CD1c-positive myeloid dendritic cell (primary cell): ENCODE results near the gene TCF12.

Source experiments
- DNase-seq: peaks from one replicate; pipeline ENCODE4 v3.0.0-alpha.2; 2016; ENCODE audit errors: extremely low spot score

Gene TCF12

DNA sequence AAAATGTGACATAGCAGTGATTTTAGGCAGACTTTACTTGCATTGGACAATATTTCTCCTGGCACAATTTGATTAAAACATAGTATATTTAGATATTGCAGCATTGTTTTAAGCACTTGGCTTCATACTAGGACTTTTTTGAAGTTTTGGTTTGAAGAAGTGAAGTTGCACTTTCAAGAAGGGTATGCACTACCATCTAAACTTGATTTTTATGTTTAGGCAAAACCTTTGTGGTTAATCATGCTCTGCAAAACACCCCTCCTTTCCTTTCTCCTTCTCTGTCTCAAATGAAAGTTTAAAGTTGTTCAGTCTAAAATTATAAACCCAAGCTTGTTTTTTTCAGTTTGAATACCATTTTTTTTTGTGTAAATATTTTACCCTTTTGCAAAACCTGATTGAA is 173.8 kb downstream of the TCF12 start:
- no peak for DNase-seq

DNA sequence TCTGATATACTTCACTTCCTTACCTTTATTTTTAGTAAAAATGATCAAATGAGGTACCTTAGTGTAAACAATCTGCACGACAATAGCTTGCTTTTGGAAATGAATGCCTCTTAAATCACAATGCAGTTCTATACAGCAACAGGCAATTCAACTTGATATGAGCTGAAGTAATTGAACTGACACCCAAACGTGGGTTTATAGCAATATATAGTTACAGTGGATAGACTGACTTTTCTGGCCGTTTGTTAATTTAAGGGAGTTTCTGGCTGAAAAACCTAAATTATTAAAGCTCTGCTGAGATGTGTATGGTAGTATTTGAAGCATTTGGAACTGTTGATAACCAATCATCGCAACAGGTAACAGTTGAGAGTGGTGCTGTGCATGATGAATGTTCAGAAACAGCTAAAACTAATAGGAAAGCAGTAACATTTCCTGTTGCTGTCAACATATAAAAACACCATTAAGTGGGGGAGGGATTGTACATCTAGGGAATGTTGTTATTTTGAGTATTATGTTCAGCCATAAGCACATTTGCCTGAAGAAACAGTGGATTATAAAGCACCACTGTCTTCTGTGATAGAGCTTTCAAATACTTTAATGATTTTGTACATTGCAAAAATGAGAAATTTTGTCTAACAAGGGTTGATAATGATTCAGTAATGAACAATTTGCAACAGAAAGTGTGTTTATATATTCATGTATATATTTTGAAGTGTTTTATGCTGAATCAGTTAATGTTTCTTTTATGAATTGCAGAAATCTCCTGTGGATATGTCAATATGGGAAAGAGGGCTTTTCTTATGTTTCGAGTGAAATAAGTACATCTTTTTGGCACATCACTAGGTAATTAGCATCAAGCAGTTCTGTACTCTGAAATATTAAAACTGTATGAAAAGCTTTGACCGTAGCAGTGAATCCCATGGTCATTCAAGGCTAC is 176.1 kb downstream of the TCF12 start:
- no peak for DNase-seq

DNA sequence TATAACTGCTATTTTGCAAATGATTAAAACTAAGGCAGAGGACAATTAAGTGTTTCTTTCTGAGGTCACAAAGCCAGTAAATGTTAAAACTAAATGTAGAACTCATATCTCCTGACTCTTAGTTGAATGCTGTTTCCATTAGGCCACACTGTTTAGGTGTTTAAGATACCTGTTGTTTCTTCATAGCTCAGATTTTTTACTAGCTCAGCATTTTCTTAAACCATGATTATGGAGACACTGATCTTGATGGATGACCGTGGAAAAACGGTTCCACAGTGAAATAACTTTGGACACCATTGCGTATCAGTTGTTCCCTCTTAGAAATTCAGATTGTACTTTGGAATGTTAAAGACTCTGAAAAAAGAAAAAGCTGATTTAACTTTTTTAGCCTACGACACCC is 177.5 kb downstream of the TCF12 start:
- DNase-seq: no peak

DNA sequence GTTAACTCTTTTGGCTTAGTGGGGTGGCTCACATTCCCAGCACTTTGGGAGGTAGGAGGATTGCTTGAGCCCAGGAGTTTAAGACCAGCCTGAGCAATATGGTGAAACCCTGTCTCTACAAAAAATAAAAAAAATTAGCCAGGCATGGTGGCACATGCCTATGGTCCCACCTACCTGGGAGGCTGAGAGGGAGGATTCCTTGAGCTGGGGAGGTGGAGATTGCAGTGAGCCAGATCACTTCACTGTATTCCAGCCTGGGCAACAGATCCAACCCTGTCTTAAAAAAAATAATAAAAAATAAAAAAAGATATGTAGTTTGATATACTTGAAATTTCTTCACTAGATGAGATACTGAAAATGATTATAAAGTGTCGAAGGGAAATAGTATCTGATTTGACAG is 178.8 kb downstream of the TCF12 start:
- DNase-seq: no peak

DNA sequence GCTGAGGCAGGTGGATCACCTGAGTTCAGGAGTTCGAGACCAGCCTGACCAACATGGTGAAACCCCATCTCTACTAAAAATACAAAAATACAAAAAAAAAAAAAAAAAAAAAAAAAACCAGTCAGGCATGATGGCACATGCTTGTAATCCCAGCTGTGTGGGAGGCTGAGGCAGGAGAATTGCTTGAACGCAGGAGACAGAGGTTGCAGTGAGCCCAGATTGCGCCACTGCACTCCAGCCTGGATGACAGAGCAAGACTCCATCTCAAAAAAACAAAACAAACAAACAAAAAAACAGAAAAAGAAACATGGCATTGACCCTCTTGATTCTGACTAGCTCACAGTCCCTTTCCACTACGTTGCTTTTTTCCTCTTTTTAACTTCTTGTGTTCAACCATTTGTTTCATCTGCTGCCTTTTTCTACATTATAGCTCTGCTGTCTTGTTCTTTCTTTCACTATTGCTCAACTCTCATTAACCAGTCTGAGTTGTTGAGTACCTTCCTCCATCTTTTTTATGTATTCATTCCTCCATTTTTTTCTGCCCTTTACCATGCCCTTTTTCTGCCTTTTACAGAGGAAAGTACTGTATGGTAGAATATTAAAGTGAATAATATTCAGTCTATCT is 179.6 kb downstream of the TCF12 start:
- DNase-seq: peak; percentile 22

DNA sequence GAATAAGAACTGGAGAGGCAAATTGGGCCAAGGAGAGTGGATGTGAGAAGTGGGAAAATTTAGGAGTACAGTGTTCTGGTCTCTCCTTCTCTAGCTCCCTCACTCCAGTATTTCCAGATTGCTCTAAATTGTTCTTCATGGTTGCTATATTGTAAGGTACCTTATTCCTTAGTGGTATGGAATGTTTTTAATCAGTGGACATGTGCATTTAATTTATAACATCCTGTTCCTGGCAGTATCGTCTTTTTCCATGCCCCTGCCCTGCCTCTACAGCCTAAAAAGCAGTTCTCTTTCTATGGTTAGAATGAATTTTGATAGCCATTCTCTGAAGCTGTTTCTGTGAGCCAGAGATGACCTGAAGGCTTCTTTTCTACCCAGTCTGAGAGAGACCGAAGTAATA is 180.5 kb downstream of the TCF12 start:
- no peak for DNase-seq

DNA sequence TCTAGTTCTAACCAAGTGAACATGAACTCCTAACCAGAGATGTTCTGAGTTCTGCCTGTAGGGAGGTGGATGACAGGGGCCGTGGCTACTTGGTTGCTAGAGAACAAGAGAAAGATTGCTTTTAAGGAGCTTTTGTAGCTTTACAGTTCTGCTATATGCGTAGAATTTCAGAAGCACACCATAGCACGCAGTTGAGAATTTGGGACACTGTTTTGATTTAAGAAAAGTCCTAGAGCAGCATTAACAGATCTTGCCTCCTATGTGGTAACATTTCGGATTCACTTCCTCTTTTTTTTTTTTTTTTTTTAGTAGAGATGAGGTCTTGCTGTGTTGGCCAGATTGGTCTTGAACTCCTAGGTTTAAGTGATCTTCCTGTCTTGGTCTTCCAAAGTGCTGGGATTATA is 181.7 kb downstream of the TCF12 start:
- peak; percentile 68 for DNase-seq

DNA sequence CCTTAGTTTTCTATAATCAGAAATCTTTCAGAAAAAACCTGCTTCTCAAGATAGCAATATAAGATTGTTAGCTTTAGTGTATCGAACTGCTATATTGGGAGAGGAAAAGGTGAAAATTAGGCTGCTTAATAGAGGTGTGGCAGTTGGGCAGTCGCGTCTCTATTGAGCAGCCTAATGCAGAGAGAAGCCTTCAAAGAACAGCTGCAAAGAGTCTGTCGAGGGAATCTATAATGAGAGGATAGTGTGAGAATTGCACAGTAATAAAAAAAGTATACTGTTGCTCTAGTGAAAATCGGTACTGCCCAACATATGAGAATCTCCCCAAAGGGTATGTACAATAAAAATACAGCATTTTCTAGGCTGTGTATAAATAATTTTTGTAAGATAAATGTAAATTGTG is 184.4 kb downstream of the TCF12 start:
- DNase-seq: no peak

DNA sequence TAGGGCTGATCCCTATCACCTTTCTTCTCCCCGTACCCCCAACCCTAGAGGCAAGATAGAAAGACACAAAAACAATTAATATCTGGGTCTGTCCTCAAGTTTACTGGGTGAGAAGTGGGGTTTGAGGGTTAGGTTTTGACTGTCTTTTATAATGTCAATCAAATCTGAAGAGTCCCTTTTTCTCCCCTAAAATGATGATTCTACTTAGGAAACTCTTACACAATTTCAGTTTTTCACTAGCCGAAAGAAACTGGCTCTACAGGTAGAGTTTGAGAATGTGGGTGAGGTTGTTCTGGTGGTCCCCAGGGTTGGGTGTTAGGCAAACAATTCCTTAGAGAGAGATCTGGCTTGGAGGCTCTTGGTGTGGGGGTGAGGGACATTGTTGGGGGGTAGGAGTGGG is 189.9 kb downstream of the TCF12 start:
- DNase-seq: peak; percentile 4

DNA sequence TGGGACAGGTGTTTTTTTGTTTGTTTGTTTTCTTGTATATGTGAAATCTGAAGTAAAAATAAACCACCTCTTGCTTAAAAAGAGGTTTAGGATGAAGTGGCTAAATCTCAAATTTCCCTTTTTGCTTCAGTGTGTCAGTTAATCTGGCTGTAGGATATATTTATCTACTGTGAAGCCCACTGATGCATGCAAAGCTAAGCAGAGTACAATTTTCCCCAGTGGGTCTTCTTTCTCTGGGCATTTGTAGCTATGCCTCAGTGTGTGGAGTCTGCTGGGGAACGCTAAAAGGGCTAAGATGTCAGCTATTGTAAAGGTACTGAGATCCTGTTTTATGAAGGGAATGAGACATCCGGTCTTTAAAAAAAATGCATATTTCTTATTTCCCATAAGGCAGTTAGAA is 190.6 kb downstream of the TCF12 start:
- DNase-seq: no peak

DNA sequence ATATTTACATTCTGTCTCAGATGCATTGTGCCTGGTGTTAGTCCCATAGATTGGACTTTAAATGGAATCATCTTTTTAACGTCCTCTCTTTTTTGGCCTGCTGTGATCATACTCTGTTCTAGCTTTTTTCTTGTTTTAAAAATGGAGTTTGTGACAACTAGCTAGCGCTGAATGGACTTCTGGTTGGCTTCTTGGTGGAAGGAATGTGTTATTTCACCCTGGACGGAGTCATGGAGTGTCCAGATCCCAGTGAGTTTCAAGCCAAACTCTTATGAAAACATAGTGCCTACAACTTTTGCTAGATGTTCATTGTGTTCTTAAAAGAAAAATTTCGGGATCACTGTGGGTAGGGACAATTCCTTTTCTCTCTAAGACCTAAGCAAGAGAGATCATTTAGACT is 192.6 kb downstream of the TCF12 start:
- no peak for DNase-seq

DNA sequence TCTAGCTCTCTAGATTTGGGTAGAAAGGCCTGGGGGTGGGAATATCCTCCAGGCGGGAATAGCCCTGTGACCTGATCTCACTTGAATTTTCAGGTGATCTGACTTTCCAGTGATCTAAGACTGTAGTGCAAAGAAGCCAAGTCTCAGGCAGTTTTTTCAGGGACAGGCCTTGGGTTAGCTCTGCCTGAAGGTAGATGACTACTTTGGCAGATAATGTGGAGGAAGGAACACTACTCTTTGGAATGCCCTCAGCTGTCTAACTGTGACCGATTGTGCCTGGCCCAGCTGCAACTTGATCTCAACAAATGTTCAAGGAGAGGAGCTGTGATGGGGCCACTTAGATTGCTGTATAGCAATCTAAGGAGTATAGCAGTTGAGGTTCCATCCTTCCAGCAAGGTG is 193.7 kb downstream of the TCF12 start:
- DNase-seq: no peak

DNA sequence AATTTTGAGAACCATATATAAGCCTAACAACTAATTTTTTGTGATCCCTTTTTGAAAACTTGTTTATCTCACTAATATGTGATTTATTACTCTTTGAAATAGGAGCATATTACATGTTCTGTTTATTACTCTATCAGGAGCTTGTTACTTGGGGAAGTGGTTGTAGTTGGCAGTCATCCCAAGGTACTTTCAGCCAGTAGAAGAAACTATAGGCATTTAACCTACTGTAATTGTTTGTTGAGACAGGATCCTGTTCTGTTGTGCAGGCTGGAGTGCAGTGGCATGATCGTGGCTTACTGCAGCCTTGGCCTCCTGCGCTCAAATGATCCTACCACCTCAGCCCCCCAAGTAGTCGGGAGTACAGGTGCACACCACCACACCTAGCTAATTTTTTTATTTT is 195.6 kb downstream of the TCF12 start:
- no peak for DNase-seq

DNA sequence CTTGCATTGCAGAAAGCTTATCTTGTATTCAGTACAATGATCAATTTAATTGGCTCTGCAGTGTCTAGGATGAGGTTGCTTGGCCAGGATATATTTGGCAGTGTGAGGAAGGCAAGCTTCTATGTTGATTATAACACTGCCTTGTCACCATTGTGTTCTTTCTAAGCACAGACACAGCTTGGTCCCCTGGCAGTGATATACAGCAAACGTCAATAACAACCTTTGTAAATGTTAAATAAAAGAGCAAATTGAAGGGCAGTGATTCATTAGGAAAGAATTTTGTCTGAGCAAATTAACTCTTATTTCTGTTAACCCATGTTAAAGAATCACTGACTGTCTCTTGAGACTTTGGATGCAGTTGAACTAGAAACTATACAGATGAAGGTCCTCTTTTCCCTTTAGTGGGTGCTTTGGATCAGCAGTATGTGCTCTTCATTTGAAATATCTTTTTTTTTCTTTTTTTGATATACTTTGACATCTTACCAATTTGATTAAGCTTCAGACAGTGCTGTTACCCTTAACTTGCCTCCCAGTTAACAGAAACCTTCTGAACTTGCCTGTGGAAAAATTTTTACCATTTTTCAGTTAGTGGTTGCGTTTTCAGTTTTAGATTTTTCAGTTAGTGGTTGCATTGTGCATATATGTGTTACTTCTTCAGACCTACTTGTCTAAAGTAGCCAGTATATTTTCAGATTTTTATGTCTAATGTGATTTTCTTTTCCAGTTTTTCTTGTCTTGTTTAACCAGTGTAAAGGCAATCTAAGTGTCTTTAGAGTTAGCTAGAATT is 199.8 kb downstream of the TCF12 start:
- no peak for DNase-seq

DNA sequence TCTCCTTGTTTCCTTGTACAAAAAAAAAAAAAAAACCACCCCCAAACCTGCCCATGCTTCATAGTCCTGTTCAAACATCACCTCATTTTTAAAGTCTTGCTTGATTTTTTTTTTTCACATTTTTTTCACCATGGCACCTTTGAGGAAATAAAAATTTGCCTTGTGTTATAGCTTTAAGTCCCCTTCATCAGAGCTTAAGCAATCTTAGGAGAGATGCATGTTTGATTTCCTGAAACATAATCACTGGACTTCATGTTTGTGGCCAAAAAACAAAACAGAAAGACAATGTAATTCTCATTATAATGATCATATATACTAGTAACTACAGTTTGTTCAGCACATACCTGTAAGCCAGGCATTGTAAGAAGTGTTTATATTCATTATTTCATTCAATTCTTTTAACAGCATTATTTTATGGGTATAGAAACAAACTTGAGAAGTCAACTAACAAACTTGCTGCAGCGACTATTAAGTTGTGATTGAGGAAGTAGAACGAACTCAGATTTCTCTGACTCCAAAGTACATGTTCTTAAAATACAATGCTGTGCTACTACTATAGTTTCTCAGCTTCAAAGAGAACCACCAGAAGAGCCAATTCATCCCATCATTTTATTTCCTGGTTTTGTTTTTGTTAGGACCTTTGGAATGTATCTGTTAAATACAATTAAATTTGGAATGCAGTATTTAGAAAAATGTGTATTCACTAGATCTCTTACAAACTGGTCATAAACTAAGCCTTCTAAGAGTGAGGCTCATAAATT is 203.8 kb downstream of the TCF12 start:
- DNase-seq: peak; percentile 18

DNA sequence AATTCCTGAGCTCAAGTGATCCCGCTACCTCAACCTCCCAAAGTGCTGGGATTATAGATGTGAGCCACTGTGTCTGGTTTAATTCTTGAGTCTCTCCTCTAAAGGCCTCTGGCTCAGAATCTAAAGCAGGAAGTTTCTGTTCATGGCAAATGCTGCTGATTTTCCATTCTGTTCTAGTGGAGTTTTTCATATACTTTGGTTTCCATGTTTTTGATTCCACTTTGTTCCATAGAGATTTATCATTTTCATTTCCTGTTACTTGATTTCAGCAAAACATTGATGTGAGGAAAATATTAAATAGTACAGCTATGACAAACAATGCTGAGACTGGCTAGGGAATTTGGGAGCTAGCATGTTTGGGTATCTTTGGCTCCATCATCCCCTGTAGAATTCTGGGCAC is 205.6 kb downstream of the TCF12 start:
- no peak for DNase-seq

DNA sequence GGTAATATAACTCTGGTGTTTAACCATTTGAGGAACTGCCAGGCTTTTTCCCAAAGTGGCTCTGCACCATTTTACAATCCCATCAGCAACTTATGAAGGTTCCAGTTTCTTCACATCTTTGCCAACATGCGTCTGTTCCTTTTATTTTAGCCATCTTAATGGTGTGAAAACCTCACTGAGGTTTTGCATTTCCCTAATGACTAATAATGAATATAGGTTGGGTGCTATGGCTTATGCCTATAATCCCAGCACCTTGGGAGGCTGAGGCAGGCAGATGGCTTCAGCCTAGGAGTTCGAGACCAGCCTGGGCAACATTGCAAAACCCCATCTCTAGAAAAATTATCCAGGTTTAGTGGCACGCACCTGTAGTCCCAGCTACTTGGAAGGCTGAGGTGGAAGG is 210.6 kb downstream of the TCF12 start:
- DNase-seq: no peak

DNA sequence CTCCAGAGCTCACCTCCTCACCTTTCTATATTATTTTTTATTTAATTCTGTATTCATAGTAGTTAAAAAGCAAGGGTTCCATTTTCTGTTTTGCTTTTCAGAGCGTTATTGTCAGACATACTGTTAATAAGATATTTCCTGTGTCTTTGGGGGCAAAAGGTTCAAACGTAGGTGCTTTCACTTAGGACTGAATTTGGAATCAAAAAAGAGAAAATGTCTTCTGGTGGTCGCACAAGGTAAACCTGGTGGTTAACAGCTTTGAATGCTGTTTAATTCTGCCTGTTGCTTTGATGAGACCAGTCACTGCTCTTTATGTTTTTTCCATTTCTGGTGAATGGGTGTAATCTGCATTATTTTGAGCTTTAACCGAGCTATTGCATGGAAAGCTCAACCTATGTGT is 212.5 kb downstream of the TCF12 start:
- DNase-seq: no peak

DNA sequence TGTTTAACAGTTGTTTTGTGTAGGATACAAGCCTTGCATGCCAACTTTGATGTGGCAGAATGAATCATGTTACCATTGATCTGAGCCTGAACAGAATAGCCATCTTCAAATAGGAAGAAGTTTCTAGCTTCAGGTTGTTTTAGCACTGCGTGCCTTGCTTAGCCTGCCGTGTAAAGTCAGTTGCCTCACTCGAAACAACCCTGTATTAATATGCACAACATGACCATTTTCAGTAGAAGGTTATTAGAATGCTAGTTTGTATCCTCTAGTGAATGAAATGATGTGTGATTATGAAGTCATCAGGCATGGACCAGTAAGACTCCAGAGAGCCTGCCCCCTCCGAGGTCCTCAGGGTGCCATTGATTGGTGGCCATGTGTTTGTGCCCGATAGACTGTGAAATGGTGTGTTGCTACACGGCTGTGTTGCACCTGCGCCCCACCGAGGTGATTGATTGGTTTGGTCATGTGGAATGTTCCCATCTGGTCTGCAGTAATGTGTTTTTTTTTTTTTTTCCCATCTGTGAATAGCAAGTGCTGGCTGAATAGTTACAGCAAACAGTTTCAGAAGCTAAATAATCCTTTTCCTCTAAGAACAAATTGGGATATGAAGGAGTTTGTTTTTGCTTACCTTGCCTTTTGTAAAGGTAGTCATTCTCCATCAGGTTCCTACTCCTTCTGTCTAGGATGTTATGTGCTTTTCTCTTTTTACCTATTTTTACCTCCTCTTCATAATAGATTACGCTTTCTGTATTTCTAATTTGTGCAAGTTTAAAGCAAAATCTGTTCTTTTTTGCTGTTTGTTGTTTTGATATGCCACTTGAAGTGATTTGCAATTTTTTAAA is 214.9 kb downstream of the TCF12 start:
- DNase-seq: no peak

DNA sequence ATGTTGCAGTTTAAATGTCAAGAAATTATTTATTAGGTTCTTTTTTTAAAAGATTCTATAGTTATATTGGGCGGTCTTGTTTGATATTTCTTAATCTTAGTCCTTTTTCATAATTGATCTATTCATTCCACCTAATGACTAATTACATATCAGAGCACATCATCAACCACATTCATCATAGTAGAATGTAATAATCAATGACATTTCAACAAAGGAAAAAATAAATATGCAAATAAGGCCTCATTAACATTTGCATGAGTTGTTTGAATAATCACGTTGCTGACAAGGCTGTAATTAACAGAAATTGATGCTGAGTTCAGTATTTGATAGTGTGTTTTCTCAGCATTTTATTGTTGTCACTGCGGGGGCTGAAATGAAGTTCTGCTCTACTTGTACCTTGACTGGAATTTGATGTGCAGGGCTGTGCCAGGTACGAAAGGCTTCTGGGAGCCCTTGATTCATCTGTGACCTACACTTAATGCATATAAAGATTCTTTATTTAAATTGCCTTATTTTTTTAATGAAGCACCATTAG is 215.7 kb downstream of the TCF12 start:
- no peak for DNase-seq

DNA sequence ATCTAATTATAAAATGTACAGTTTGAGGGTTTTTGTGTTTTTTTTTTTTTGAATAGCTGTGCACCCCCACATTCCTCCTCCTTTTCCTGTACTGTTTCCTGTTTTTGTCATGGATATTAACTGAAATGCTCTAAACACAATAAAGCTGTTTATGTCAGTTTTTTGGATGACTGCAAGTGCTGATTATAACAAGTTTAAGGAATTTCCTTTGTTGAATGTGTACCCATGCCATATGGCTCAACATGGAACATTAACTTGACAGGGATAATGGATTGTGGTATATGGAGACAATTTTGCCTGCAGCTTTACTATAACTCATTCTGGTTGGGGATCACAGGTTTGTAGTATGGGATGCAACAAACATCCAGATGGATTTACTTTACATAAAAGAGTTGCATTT is 216.4 kb downstream of the TCF12 start:
- no peak for DNase-seq
